H9 (cell line): ENCODE results near the gene CHKB. TPM values are rescaled to one million over a fixed set of nuclear protein-coding genes. Genes with fewer than 3 reads are reported as not detected.

ENCODE experiments used
- DNase-seq: peaks from one replicate; pipeline ENCODE4 v3.0.0-alpha.2; 2017
- H2AFZ ChIP-seq: one replicate; pipeline ENCODE4 v1.6.1; 2013; ENCODE audit warnings: mild to moderate bottlenecking, low read length, control low read depth, moderate library complexity
- H2AK5ac ChIP-seq: 2 replicates; pipeline ENCODE4 v1.6.1; 2013; ENCODE audit warnings: low read length, control low read depth, mixed read lengths; ENCODE audit not compliant: insufficient read length
- H2BK120ac ChIP-seq: one replicate; pipeline ENCODE4 v1.6.1; 2013; ENCODE audit warnings: low read depth, mild to moderate bottlenecking, low read length, control low read depth, inconsistent platforms; ENCODE audit not compliant: poor library complexity, severe bottlenecking
- H2BK12ac ChIP-seq: 2 replicates; pipeline ENCODE4 v1.6.1; 2013; ENCODE audit warnings: low read length, control low read depth, mixed read lengths, low read depth; ENCODE audit not compliant: insufficient read length
- H2BK15ac ChIP-seq: 2 replicates; pipeline ENCODE4 v1.6.1; 2013; ENCODE audit warnings: low read depth, low read length, control low read depth
- H2BK20ac ChIP-seq: one replicate; pipeline ENCODE4 v1.6.1; 2013; ENCODE audit warnings: low read depth, mild to moderate bottlenecking, low read length, control low read depth, inconsistent platforms; ENCODE audit not compliant: poor library complexity, severe bottlenecking
- H2BK5ac ChIP-seq: 2 replicates; pipeline ENCODE4 v1.6.1; 2013; ENCODE audit warnings: low read length, control low read depth, mixed read lengths; ENCODE audit not compliant: insufficient read length
- H3K14ac ChIP-seq: 2 replicates; pipeline ENCODE4 v1.6.1; 2013; ENCODE audit warnings: low read length, control low read depth; ENCODE audit not compliant: insufficient read depth
- H3K18ac ChIP-seq: 2 replicates; pipeline ENCODE4 v1.6.1; 2013; ENCODE audit warnings: low read depth, mild to moderate bottlenecking, mixed read lengths, low read length, control low read depth; ENCODE audit not compliant: insufficient read length
- H3K23ac ChIP-seq: 2 replicates; pipeline ENCODE4 v1.6.1; 2013; ENCODE audit warnings: low read length, control low read depth, mixed read lengths, low read depth; ENCODE audit not compliant: insufficient read length
- H3K23me2 ChIP-seq: 2 replicates; pipeline ENCODE4 v1.6.1; 2013; ENCODE audit warnings: low read depth, mild to moderate bottlenecking, mixed read lengths, low read length, control low read depth; ENCODE audit not compliant: insufficient read length, poor library complexity, severe bottlenecking
- H3K27ac ChIP-seq: 2 replicates; pipeline ENCODE4 v1.5.1; 2013; ENCODE audit warnings: low read length, control low read depth, mixed read lengths, low read depth; ENCODE audit not compliant: insufficient read length
- H3K27me3 ChIP-seq: 2 replicates; pipeline ENCODE4 v1.6.1; 2013; ENCODE audit warnings: low read length, control low read depth, inconsistent platforms; ENCODE audit not compliant: insufficient read depth
- H3K4ac ChIP-seq: 2 replicates; pipeline ENCODE4 v1.6.1; 2013; ENCODE audit warnings: low read depth, mild to moderate bottlenecking, control low read depth, inconsistent platforms, low read length, moderate library complexity
- H3K4me1 ChIP-seq: 2 replicates; pipeline ENCODE4 v1.6.1; 2013; ENCODE audit warnings: low read length, control low read depth, inconsistent platforms; ENCODE audit not compliant: insufficient read depth
- H3K4me2 ChIP-seq: 2 replicates; pipeline ENCODE4 v1.6.1; 2013; ENCODE audit warnings: low read length, control low read depth, mixed read lengths; ENCODE audit not compliant: insufficient read length, insufficient read depth
- H3K56ac ChIP-seq: 2 replicates; pipeline ENCODE4 v1.6.1; 2013; ENCODE audit warnings: low read depth, mild to moderate bottlenecking, mixed read lengths, low read length, control low read depth; ENCODE audit not compliant: insufficient read length
- H3K79me1 ChIP-seq: 2 replicates; pipeline ENCODE4 v1.6.1; 2013; ENCODE audit warnings: low read depth, mild to moderate bottlenecking, moderate library complexity, low read length, control low read depth, inconsistent platforms; ENCODE audit not compliant: insufficient read depth, poor library complexity, severe bottlenecking
- H3K79me2 ChIP-seq: 2 replicates; pipeline ENCODE4 v1.6.1; 2013; ENCODE audit warnings: low read length, control low read depth, inconsistent platforms; ENCODE audit not compliant: insufficient read depth
- H3K9ac ChIP-seq: 2 replicates; pipeline ENCODE4 v1.6.1; 2013; ENCODE audit warnings: low read length, control low read depth, mixed read lengths; ENCODE audit not compliant: insufficient read length; ENCODE audit errors: extremely low read depth
- H3K9me3 ChIP-seq: one replicate; pipeline ENCODE4 v1.6.1; 2013; ENCODE audit warnings: low read depth, low read length, inconsistent platforms; ENCODE audit not compliant: control insufficient read depth
- H3T11ph ChIP-seq: one replicate; pipeline ENCODE4 v1.6.1; 2013; ENCODE audit warnings: mild to moderate bottlenecking, low read length, control low read depth, inconsistent platforms
- H4K20me1 ChIP-seq: one replicate; pipeline ENCODE4 v1.6.1; 2013; ENCODE audit not compliant: control insufficient read depth, insufficient read length, insufficient read depth
- H4K5ac ChIP-seq: 2 replicates; pipeline ENCODE4 v1.6.1; 2013; ENCODE audit warnings: low read depth, mild to moderate bottlenecking, mixed read lengths, low read length, control low read depth; ENCODE audit not compliant: insufficient read length
- H4K8ac ChIP-seq: replicated peaks from 2 replicates; pipeline ENCODE4 v1.6.1; 2013; ENCODE audit warnings: low read length, control low read depth, mixed read lengths, low read depth; ENCODE audit not compliant: insufficient read length
- H4K91ac ChIP-seq: 2 replicates; pipeline ENCODE4 v1.6.1; 2013; ENCODE audit warnings: low read depth, mild to moderate bottlenecking, moderate library complexity, mixed read lengths, low read length, control low read depth; ENCODE audit not compliant: insufficient read length
- H3K27ac Mint-ChIP-seq, 3 experiments: 2 replicates in 2 of 3; 3 replicates in 1 of 3; pipeline ENCODE4 v1.8.0; 2020 to 2021; ENCODE audit warnings: mixed read lengths in 3 of 3, mild to moderate bottlenecking in 1 of 3, moderate library complexity in 1 of 3
- H3K27me3 Mint-ChIP-seq: 2 replicates; pipeline ENCODE4 v1.8.0; 2021; ENCODE audit warnings: low read depth, mild to moderate bottlenecking, moderate library complexity, mixed read lengths
- H3K36me3 Mint-ChIP-seq, 3 experiments: 2 replicates in 2 of 3; 3 replicates in 1 of 3; pipeline ENCODE4 v1.8.0; 2020 to 2021; ENCODE audit warnings: low read depth in 3 of 3, mixed read lengths in 3 of 3; ENCODE audit not compliant: insufficient read depth in 1 of 3
- H3K4me1 Mint-ChIP-seq, 2 experiments: 2 replicates each; pipeline ENCODE4 v1.8.0; 2020; ENCODE audit warnings: mixed read lengths in 2 of 2
- H3K4me3 Mint-ChIP-seq, 2 experiments: 2 replicates in 1 of 2; 3 replicates in 1 of 2; pipeline ENCODE4 v1.8.0; 2020 to 2021; ENCODE audit warnings: mild to moderate bottlenecking in 2 of 2, mixed read lengths in 2 of 2, moderate library complexity in 1 of 2
- H3K9me3 Mint-ChIP-seq, 2 experiments: 2 replicates in 1 of 2; 3 replicates in 1 of 2; pipeline ENCODE4 v1.8.0; 2020; ENCODE audit warnings: mild to moderate bottlenecking in 2 of 2, mixed read lengths in 2 of 2, moderate library complexity in 1 of 2
- WGBS: extraction: QIAGEN DNeasy Blood & Tissue Kit; methylation state at CpG from one replicate; pipeline ENCODE4 v1.1.7; 2013; ENCODE audit warnings: missing lambda C conversion rate, low lambda C conversion rate, mixed read lengths; ENCODE audit not compliant: insufficient read length; ENCODE audit errors: extremely low coverage; 5-methylcytosine and 5-hydroxymethylcytosine counted together
- total RNA-seq: library from RNA; stranded (reverse); gene quantifications from 2 replicates; pipeline ENCODE4 v1.2.1, GENCODE V29; 2021
- TF ChIP-seq, protein P1 (sequence below): fragments of 200-600 bp; sonication (generic); conservative IDR thresholded peaks from 3 replicates; pipeline ENCODE4 v1.8.0; 2021; ENCODE audit warnings: antibody characterized with exemption, mild to moderate bottlenecking

The CHKB gene
- total RNA-seq, 1 experiment from 2014 or later = 64.9 TPM

DNA sequence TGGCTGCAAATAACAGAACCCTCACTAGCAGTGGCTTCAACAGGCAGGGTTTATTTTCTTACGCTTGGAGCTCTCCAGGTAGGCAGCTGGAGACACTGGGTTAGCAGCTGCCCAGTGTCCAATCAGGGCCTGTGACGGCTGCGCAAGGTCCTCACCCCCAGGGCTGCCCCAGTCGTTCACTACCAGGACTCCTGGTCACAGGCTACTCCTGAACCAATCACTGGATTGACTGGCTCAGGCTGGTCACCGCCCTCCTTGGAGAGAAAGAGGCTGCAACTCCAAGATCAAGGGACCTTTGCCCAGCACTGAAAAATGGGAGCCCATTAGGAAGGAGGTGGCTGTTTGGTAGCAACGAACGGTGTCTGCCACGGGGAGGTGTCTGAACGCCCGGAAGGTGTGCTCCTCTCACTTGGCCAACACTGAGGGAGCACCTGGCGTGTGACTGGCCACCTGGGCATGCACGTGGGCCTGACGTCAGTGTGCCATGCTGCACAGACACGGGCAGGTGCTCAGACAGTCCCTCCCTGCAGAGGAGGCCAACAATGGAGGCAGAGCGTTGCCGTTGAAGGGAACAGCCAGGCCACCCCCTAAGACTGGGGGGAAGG is 40.2 kb upstream of the CHKB start:
- Mint-ChIP-seq H3K27me3 (peaks cover 25% of the 10 kb centered on the region), H3K4me3 (no peak overlapping the region), H3K36me3 (peaks cover 0 to 3% (median 0%) of the 10 kb centered on the region in 3 experiments; a peak in 2 of 7 replicates), H3K9me3 (no peaks in the 10 kb centered on the region), H3K4me1 (peaks cover 22 to 23% of the 10 kb centered on the region in 2 experiments), H3K27ac (no peak overlapping the region)
- Histone ChIP-seq H4K5ac (no peak overlapping the region), H3K18ac (peak overlapping the region; percentile 53), H3K27ac (no peak overlapping the region), H2BK5ac (no peak overlapping the region), H3K23me2 (peaks cover 12% of the 10 kb centered on the region), H3K14ac (no peak overlapping the region), H3K9ac (no peak overlapping the region), H4K8ac (no peak overlapping the region), H3K79me2 (no peaks in the 10 kb centered on the region), H3K4ac (no peak overlapping the region), H3K23ac (no peak overlapping the region), H3K27me3 (0 out of 2 replicates have a peak, but pooled peaks cover 2% of the 10 kb centered on the region), H2BK12ac (no peak overlapping the region), H3K4me1 (peaks cover 9% of the 10 kb centered on the region), H3K79me1 (no peaks in the 10 kb centered on the region), H4K91ac (no peak overlapping the region), H2BK15ac (no peak overlapping the region), H3T11ph (no peak overlapping the region), H2AFZ (no peak overlapping the region), H2BK120ac (no peak overlapping the region), H4K20me1 (no peaks in the 10 kb centered on the region), H3K56ac (no peak overlapping the region), H2BK20ac (no peak overlapping the region), H2AK5ac (no peak overlapping the region), H3K4me2 (no peak overlapping the region), H3K9me3 (no peaks in the 10 kb centered on the region)
- no CpG with 5 or more reads among the region's 16 CpGs for WGBS
- peak; percentile 41 for DNase-seq
- TF ChIP-seq, protein P1, sequence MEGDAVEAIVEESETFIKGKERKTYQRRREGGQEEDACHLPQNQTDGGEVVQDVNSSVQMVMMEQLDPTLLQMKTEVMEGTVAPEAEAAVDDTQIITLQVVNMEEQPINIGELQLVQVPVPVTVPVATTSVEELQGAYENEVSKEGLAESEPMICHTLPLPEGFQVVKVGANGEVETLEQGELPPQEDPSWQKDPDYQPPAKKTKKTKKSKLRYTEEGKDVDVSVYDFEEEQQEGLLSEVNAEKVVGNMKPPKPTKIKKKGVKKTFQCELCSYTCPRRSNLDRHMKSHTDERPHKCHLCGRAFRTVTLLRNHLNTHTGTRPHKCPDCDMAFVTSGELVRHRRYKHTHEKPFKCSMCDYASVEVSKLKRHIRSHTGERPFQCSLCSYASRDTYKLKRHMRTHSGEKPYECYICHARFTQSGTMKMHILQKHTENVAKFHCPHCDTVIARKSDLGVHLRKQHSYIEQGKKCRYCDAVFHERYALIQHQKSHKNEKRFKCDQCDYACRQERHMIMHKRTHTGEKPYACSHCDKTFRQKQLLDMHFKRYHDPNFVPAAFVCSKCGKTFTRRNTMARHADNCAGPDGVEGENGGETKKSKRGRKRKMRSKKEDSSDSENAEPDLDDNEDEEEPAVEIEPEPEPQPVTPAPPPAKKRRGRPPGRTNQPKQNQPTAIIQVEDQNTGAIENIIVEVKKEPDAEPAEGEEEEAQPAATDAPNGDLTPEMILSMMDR = no peak
